GM12801 (cell line): ENCODE results near the gene NUDT22.

Experiments used
- CTCF ChIP-seq: IDR thresholded peaks from one replicate; pipeline ENCODE4 v1.5.1; 2011; ENCODE audit warnings: control low read depth; ENCODE audit not compliant: insufficient read length; ENCODE audit errors: extremely low read depth

NUDT22 gene

GRCh38 chr11:64185175-64185692 is 40.8 kb upstream of the NUDT22 start:
- TF ChIP-seq CTCF: no peak

- no peak for TF ChIP-seq CTCF
These were observed 40.2 kb upstream of the NUDT22 start, which contains the start of gene STIP1 for GRCh38 chr11:64185693-64186491. TSS of gene STIP1 (plus strand) at chr11:64186171. CDS start at chr11:64186262, 91 bp downstream.

GRCh38 chr11:64186492-64187165 is 39.4 kb upstream of the NUDT22 start:
- TF ChIP-seq CTCF: no peak

- TF ChIP-seq CTCF: no peak
These were observed 33.6 kb upstream of the NUDT22 start for GRCh38 chr11:64192434-64192833.

GRCh38 chr11:64196626-64197025 is 29.4 kb upstream of the NUDT22 start:
- TF ChIP-seq CTCF: no peak

GRCh38 chr11:64198511-64198910 is 27.6 kb upstream of the NUDT22 start:
- TF ChIP-seq CTCF: no peak

- TF ChIP-seq CTCF: no peak
These were observed 24.5 kb upstream of the NUDT22 start for GRCh38 chr11:64201543-64201942.
